ENCODE data around the gene SULT2B1. TPM values are rescaled to one million over a fixed set of nuclear protein-coding genes. Genes with fewer than 3 reads are reported as not detected.

Gene SULT2B1
- 1 to 10 TPM; 2.8 to 6.3 TPM for total RNA-seq
- 1 to 10 TPM; 2.1 to 3.8 (median 2.9) TPM for polyA plus RNA-seq (ENCODE audit: insufficient read length in 6 of 6)
- long read RNA-seq, donor 1, partial matches to known transcripts: 3,967 of 4,077 reads
- long read RNA-seq, donor 1, other reads (novel, unspliced or antisense): 109 of 4,077 reads
- long read RNA-seq, donor 2, partial matches to known transcripts: 0 of 5 reads
- long read RNA-seq, donor 2, other reads (novel, unspliced or antisense): 0 of 5 reads
- long read RNA-seq, donor 3, partial matches to known transcripts: 0 of 1 reads
- long read RNA-seq, donor 3, other reads (novel, unspliced or antisense): 0 of 1 reads
- long read RNA-seq, donor 4, transcript SULT2B1-201 (7 exons, 1,295 nt): major isoform, 8 of 9 reads
- long read RNA-seq, donor 4, partial matches to known transcripts: 0 of 9 reads
- long read RNA-seq, donor 4, other reads (novel, unspliced or antisense): 1 of 9 reads
- long read RNA-seq, donor 5, partial matches to known transcripts: 0 of 3 reads
- long read RNA-seq, donor 5, other reads (novel, unspliced or antisense): 0 of 3 reads
- long read RNA-seq, donor 6: 0 reads
- long read RNA-seq, donor 7, partial matches to known transcripts: 0 of 3 reads
- long read RNA-seq, donor 7, other reads (novel, unspliced or antisense): 0 of 3 reads
- long read RNA-seq, donor 8, partial matches to known transcripts: 0 of 1 reads
- long read RNA-seq, donor 8, other reads (novel, unspliced or antisense): 0 of 1 reads
- long read RNA-seq, donor 9: 0 reads
- long read RNA-seq, donor 10, transcript SULT2B1-201 (7 exons, 1,295 nt): major isoform, 6 of 6 reads
- long read RNA-seq, donor 10, partial matches to known transcripts: 0 of 6 reads
- long read RNA-seq, donor 10, other reads (novel, unspliced or antisense): 0 of 6 reads
- long read RNA-seq, donor 11: 0 reads
- long read RNA-seq, donor 12: 0 reads

- no peaks in the 10 kb centered on the region for H3K9me3 ChIP-seq
- no peaks in the 10 kb centered on the region for H3K36me3 ChIP-seq
- TF ChIP-seq CTCF (IDR thresholded peaks at IDR 0.05): no peak
- intact Hi-C loops (cut with DNase I): no loop called here
- no peak within 1 kb of the TSS for H3K4me3 ChIP-seq
- H3K4me1 ChIP-seq: no peaks in the 10 kb centered on the region
- ATAC-seq (peak; percentile 87), DNase-seq (peak in 3 of 4 donors; percentile 65 to 84 (median 69))
- H3K27me3 ChIP-seq: peaks cover 0 to 20% of the 10 kb centered on the region in 2 donors
- H3K27ac ChIP-seq: no peak within 1 kb of the TSS
Measured at GRCh38 chr19:48551437-48552302, at the start of gene SULT2B1. TSS of gene SULT2B1 (plus strand) at chr19:48552172. CDS start at chr19:48552253, 81 bp downstream.

- Histone ChIP-seq H3K4me3 (peak overlapping the region in 1 of 2 donors; percentile 26), H3K36me3 (no peaks in the 10 kb centered on the region), H3K9me3 (no peaks in the 10 kb centered on the region), H3K27me3 (peaks cover 9 to 52% of the 10 kb centered on the region in 2 donors), H3K27ac (peak overlapping the region in 1 of 2 donors; percentile 53), H3K4me1 (peaks cover 0 to 33% of the 10 kb centered on the region in 2 donors)
- intact Hi-C loops (cut with DNase I): loop anchor here in 1 of 2 donors (10.0 kb wide), 1 partner anchor 82 kb away; no protein-coding TSS in a partner anchor
- ATAC-seq: no peak
- TF ChIP-seq CTCF (IDR thresholded peaks at IDR 0.05): no peak
- DNase-seq: peak in 1 of 4 donors; percentile 94
Measured at GRCh38 chr19:48502350-48503018, 49.5 kb upstream of the SULT2B1 start.

- peak; percentile 17 to 18 for TF ChIP-seq CTCF (IDR thresholded peaks at IDR 0.05)
- H3K9me3 ChIP-seq: no peaks in the 10 kb centered on the region
- intact Hi-C loops (cut with DNase I): loop anchor here in 1 of 2 donors (10.0 kb wide), 1 partner anchor 79 kb away; no protein-coding TSS in a partner anchor
- ATAC-seq (no peak), DNase-seq (no peak)
- no peak overlapping the region for H3K4me3 ChIP-seq
- H3K36me3 ChIP-seq: no peaks in the 10 kb centered on the region
- H3K4me1 ChIP-seq: peaks cover 0 to 20% of the 10 kb centered on the region in 2 donors
- peaks cover 6 to 45% of the 10 kb centered on the region in 2 donors for H3K27me3 ChIP-seq
- no peak overlapping the region for H3K27ac ChIP-seq
Measured at GRCh38 chr19:48506138-48506733, 45.7 kb upstream of the SULT2B1 start.

GRCh38 chr19:48507911-48508439 lies 44.0 kb upstream of the SULT2B1 start:
- Histone ChIP-seq H3K4me1 (peaks cover 0 to 14% of the 10 kb centered on the region in 2 donors), H3K9me3 (no peaks in the 10 kb centered on the region), H3K36me3 (no peaks in the 10 kb centered on the region), H3K4me3 (no peak overlapping the region), H3K27me3 (peaks cover 22 to 47% of the 10 kb centered on the region in 2 donors), H3K27ac (no peak overlapping the region)
- no peak for ATAC-seq
- intact Hi-C loops (cut with DNase I): loop anchor here in 1 of 2 donors (10.0 kb wide), 1 partner anchor 77 kb away; no protein-coding TSS in a partner anchor
- no peak for TF ChIP-seq CTCF (IDR thresholded peaks at IDR 0.05)
- DNase-seq: no peak

Data from left lung (tissue), 14 donors.